Stomach (tissue), 9 donors: ENCODE results near the gene FAM120A. TPM values are rescaled to one million over a fixed set of nuclear protein-coding genes. Genes with fewer than 3 reads are reported as not detected.

Experiments
- DNase-seq, 2 donors: peaks; one replicate each; pipeline versions ENCODE4 v3.0.0 to v3.0.0-alpha.2; 2013 to 2019
- H3K27ac ChIP-seq, 5 donors: fragments of 200-600 bp in 4 of 5; sonication (generic) in 4 of 5; one replicate each; pipeline ENCODE4 v1.5.1; 2013 to 2019; ENCODE audit warnings: mild to moderate bottlenecking in 1 of 5, moderate library complexity in 1 of 5
- H3K27me3 ChIP-seq, 3 donors: fragments of 200-600 bp; sonication (generic); one replicate each; pipeline ENCODE4 v1.5.1; 2017 to 2019; ENCODE audit warnings: mixed run types in 1 of 3
- H3K36me3 ChIP-seq, 4 donors: fragments of 200-600 bp; sonication (generic); 1 replicate in 3 of 4; 2 replicates in 1 of 4; pipeline ENCODE4 v1.5.1; 2016 to 2019
- H3K4me1 ChIP-seq, 4 donors: fragments of 200-600 bp; sonication (generic); one replicate each; pipeline ENCODE4 v1.5.1; 2016 to 2019
- H3K4me3 ChIP-seq, 4 donors: fragments of 200-600 bp; sonication (generic) in 3 of 4; one replicate each; pipeline ENCODE4 v1.5.1; 2016 to 2019; ENCODE audit warnings: mild to moderate bottlenecking in 1 of 4
- H3K9me3 ChIP-seq, 4 donors: fragments of 200-600 bp; sonication (generic); one replicate each; pipeline ENCODE4 v1.5.1; 2016 to 2019
- CTCF ChIP-seq, 7 experiments: fragments of 450-650 bp in 4 of 7; fragments of 200-600 bp in 3 of 7; sonication (generic) in 3 of 7; IDR thresholded peaks; one replicate each; pipeline ENCODE4 v1.5.1; 2016 to 2019; ENCODE audit warnings: antibody characterized with exemption in 7 of 7, control low read depth in 2 of 7, mild to moderate bottlenecking in 1 of 7
- EP300 ChIP-seq: sonication (generic); formaldehyde crosslinking; IDR thresholded peaks from one replicate; pipeline ENCODE4 v1.6.1; 2017; ENCODE audit warnings: antibody characterized with exemption
- POLR2A ChIP-seq, 4 donors: fragments of 450-650 bp; IDR thresholded peaks; one replicate each; pipeline ENCODE4 v1.6.1; 2016; ENCODE audit warnings: antibody characterized with exemption in 4 of 4, control low read depth in 2 of 4, mild to moderate bottlenecking in 1 of 4, moderate library complexity in 1 of 4
- POLR2AphosphoS5 ChIP-seq, 3 donors: sonication (generic); formaldehyde crosslinking; IDR thresholded peaks; one replicate each; pipeline ENCODE4 v1.6.1; 2016; ENCODE audit warnings: antibody characterized with exemption in 3 of 3
- WGBS, 5 donors: extraction: QIAGEN DNeasy Blood & Tissue Kit in 3 of 5; methylation state at CpG; one replicate each; pipeline versions ENCODE4 v1.1.5 to v1.1.7; 2013 to 2018; 5-methylcytosine and 5-hydroxymethylcytosine counted together
- intact Hi-C: fragments of 100-400 bp; cut with DNase I; formaldehyde crosslinking; loops from one replicate; pipeline ENCODE4 v1.15.1; 2023; ENCODE audit warnings: low total_unique reads
- polyA plus RNA-seq, 3 donors: library from polyadenylated mRNA; stranded (reverse); fragments of 200-250 nt; gene quantifications; one replicate each; pipeline ENCODE4 v1.2.3, GENCODE V29; 2013
- total RNA-seq, 5 donors: library from RNA; depleted of rRNA; stranded (reverse); fragments of >200 nt; gene quantifications; one replicate each; pipeline versions ENCODE4 v1.1.0 to v1.2.3, GENCODE V29; 2014 to 2016
- donor health status: healthy with polysubstance abuse.
- donor health status: Bipolar disorder and iron deficiency.
- donor health status: healthy.

FAM120A gene
- total and polyA plus RNA-seq, 8 donors = 35.8 to 192 (median 92.1) TPM

GRCh38 chr9:93531374-93531773 lies 79.9 kb downstream of the FAM120A start:
- peaks cover 28 to 99% (median 94%) of the 10 kb centered on the region in 4 donors for H3K36me3 ChIP-seq
- H3K4me3 ChIP-seq = no peak overlapping the region
- DNase-seq = no peak
- TF ChIP-seq POLR2A (IDR thresholded peaks at IDR 0.05) (no peak), POLR2AphosphoS5 (IDR thresholded peaks at IDR 0.05) (no peak), CTCF (IDR thresholded peaks at IDR 0.05) (peak in 2 of 7 experiments; percentile 11 to 17), EP300 (no peak)
- WGBS, 5 donors = 34 to 57% (median 42%) methylated on average over 3 of the region's 3 CpGs
- intact Hi-C loops = no loop called here
- H3K9me3 ChIP-seq = no peaks in the 10 kb centered on the region
- no peak overlapping the region for H3K27ac ChIP-seq
- H3K4me1 ChIP-seq = peaks cover 0 to 17% (median 12%) of the 10 kb centered on the region in 4 donors
- H3K27me3 ChIP-seq = no peaks in the 10 kb centered on the region

GRCh38 chr9:93532141-93532540 lies 80.7 kb downstream of the FAM120A start:
- no peak for DNase-seq
- no peak overlapping the region for H3K4me3 ChIP-seq
- no peaks in the 10 kb centered on the region for H3K9me3 ChIP-seq
- H3K36me3 ChIP-seq = peaks cover 28 to 99% (median 94%) of the 10 kb centered on the region in 4 donors
- WGBS, 5 donors = 25 to 54% (median 33%) methylated on average over 8 of the region's 8 CpGs
- H3K27ac ChIP-seq = peak overlapping the region in 3 of 5 donors; percentile 3 to 59 (median 42)
- intact Hi-C loops = no loop called here
- no peak for TF ChIP-seq POLR2A (IDR thresholded peaks at IDR 0.05)
- H3K4me1 ChIP-seq = peaks cover 0 to 17% (median 12%) of the 10 kb centered on the region in 4 donors
- no peaks in the 10 kb centered on the region for H3K27me3 ChIP-seq

- H3K27ac ChIP-seq = no peak overlapping the region
- DNase-seq = no peak
- H3K36me3 ChIP-seq = peaks cover 28 to 94% (median 88%) of the 10 kb centered on the region in 4 donors
- no peak overlapping the region for H3K4me3 ChIP-seq
- TF ChIP-seq EP300 (no peak), POLR2A (IDR thresholded peaks at IDR 0.05) (no peak), POLR2AphosphoS5 (IDR thresholded peaks at IDR 0.05) (no peak), CTCF (IDR thresholded peaks at IDR 0.05) (no peak)
- no peaks in the 10 kb centered on the region for H3K9me3 ChIP-seq
- peaks cover 0 to 17% (median 12%) of the 10 kb centered on the region in 4 donors for H3K4me1 ChIP-seq
- no peaks in the 10 kb centered on the region for H3K27me3 ChIP-seq
- intact Hi-C loops = no loop called here
- WGBS, 5 donors = 85 to 91% (median 88%) methylated on average over 4 to 8 of the region's 8 CpGs
These were observed 82.4 kb downstream of the FAM120A start for GRCh38 chr9:93533863-93534262.

GRCh38 chr9:93536167-93536566 lies 84.7 kb downstream of the FAM120A start:
- Histone ChIP-seq H3K36me3 (peaks cover 21 to 92% (median 86%) of the 10 kb centered on the region in 4 donors), H3K27me3 (no peaks in the 10 kb centered on the region), H3K4me1 (peaks cover 0 to 21% (median 14%) of the 10 kb centered on the region in 4 donors), H3K27ac (no peak overlapping the region), H3K9me3 (no peaks in the 10 kb centered on the region), H3K4me3 (no peak overlapping the region)
- TF ChIP-seq EP300 (no peak), CTCF (IDR thresholded peaks at IDR 0.05) (no peak), POLR2AphosphoS5 (IDR thresholded peaks at IDR 0.05) (no peak), POLR2A (IDR thresholded peaks at IDR 0.05) (no peak)
- 78 to 98% (median 95%) methylated on average over 4 of the region's 4 CpGs for WGBS, 5 donors
- intact Hi-C loops = no loop called here
- no peak for DNase-seq

GRCh38 chr9:93536874-93537273 lies 85.4 kb downstream of the FAM120A start:
- Histone ChIP-seq H3K27me3 (no peaks in the 10 kb centered on the region), H3K4me3 (no peak overlapping the region), H3K4me1 (peaks cover 7 to 21% (median 15%) of the 10 kb centered on the region in 4 donors), H3K9me3 (no peaks in the 10 kb centered on the region), H3K27ac (no peak overlapping the region), H3K36me3 (peaks cover 19 to 86% (median 82%) of the 10 kb centered on the region in 4 donors)
- WGBS, 5 donors = 75 to 82% (median 79%) methylated on average over 9 of the region's 9 CpGs
- intact Hi-C loops = no loop called here
- TF ChIP-seq CTCF (IDR thresholded peaks at IDR 0.05) = no peak
- no peak for TF ChIP-seq POLR2A (IDR thresholded peaks at IDR 0.05)
- TF ChIP-seq EP300 = no peak
- no peak for TF ChIP-seq POLR2AphosphoS5 (IDR thresholded peaks at IDR 0.05)
- no peak for DNase-seq
